Immature natural killer cell (primary cell): ENCODE data around the gene ZNF598. TPM values are rescaled to one million over a fixed set of nuclear protein-coding genes. Genes with fewer than 3 reads are reported as not detected.

Source experiments
- DNase-seq, 3 donors: peaks; one replicate each; pipeline ENCODE4 v3.0.0; 2022; ENCODE audit warnings: mixed read lengths in 1 of 3
- H3K27ac Mint-ChIP-seq, 6 donors: one replicate each; pipeline ENCODE4 v1.8.0; 2020; ENCODE audit warnings: mixed read lengths in 6 of 6, mild to moderate bottlenecking in 5 of 6, inconsistent platforms in 4 of 6, moderate library complexity in 3 of 6
- H3K27me3 Mint-ChIP-seq, 3 donors: one replicate each; pipeline ENCODE4 v1.8.0; 2020 to 2021; ENCODE audit warnings: low read depth in 3 of 3, mild to moderate bottlenecking in 3 of 3, mixed read lengths in 3 of 3, moderate library complexity in 3 of 3, inconsistent platforms in 1 of 3
- H3K36me3 Mint-ChIP-seq, 3 donors: one replicate each; pipeline ENCODE4 v1.8.0; 2020; ENCODE audit warnings: mixed read lengths in 3 of 3, inconsistent platforms in 2 of 3, mild to moderate bottlenecking in 2 of 3
- H3K4me1 Mint-ChIP-seq, 2 donors: one replicate each; pipeline ENCODE4 v1.8.0; 2020; ENCODE audit warnings: inconsistent platforms in 2 of 2, mild to moderate bottlenecking in 2 of 2, mixed read lengths in 2 of 2, moderate library complexity in 1 of 2
- H3K4me3 Mint-ChIP-seq, 5 donors: one replicate each; pipeline ENCODE4 v1.8.0; 2020; ENCODE audit warnings: mild to moderate bottlenecking in 5 of 5, mixed read lengths in 5 of 5, inconsistent platforms in 3 of 5, moderate library complexity in 3 of 5
- H3K9me3 Mint-ChIP-seq, 6 donors: one replicate each; pipeline ENCODE4 v1.8.0; 2020; ENCODE audit warnings: mild to moderate bottlenecking in 6 of 6, mixed read lengths in 6 of 6, inconsistent platforms in 4 of 6, moderate library complexity in 3 of 6
- polyA plus RNA-seq, 3 donors: library from polyadenylated mRNA; unstranded; fragments of 300-500 nt; fragmentation: Illumina TruSeq; gene quantifications; one replicate each; pipeline ENCODE4 v1.2.3, GENCODE V29; 2021

ZNF598 gene
- polyA plus RNA-seq, 3 donors from 2014 or later, result 1.8 to 10.4 (median 2.9) TPM

DNA sequence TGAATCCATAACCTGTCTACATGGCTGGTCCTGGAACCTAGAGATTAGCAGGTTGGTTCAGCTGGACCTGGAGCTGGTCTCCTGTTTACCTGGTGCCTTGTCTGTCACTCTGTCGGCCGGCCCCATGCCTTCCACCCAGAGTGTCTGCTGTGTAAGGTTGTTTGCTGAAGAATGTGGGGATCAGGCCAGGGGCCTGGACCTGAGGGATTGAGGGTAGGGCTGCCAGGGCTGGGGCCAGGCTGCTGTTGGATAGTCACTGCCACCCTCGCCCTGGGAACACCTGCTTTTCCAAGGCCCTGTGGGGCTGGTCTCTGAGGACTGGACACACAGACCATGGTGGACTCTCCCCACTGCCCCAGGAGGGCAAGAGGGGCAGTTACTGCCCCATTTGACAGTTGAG lies 18.5 kb upstream of the ZNF598 start:
- no peak for DNase-seq
- Mint-ChIP-seq H3K27me3 (peaks cover 2 to 5% (median 2%) of the 10 kb centered on the region in 3 donors), H3K27ac (no peak overlapping the region), H3K36me3 (no peaks in the 10 kb centered on the region), H3K4me1 (peaks cover 13 to 15% of the 10 kb centered on the region in 2 donors), H3K9me3 (no peaks in the 10 kb centered on the region), H3K4me3 (peak overlapping the region in 4 of 5 donors; percentile 79 to 86 (median 81))

DNA sequence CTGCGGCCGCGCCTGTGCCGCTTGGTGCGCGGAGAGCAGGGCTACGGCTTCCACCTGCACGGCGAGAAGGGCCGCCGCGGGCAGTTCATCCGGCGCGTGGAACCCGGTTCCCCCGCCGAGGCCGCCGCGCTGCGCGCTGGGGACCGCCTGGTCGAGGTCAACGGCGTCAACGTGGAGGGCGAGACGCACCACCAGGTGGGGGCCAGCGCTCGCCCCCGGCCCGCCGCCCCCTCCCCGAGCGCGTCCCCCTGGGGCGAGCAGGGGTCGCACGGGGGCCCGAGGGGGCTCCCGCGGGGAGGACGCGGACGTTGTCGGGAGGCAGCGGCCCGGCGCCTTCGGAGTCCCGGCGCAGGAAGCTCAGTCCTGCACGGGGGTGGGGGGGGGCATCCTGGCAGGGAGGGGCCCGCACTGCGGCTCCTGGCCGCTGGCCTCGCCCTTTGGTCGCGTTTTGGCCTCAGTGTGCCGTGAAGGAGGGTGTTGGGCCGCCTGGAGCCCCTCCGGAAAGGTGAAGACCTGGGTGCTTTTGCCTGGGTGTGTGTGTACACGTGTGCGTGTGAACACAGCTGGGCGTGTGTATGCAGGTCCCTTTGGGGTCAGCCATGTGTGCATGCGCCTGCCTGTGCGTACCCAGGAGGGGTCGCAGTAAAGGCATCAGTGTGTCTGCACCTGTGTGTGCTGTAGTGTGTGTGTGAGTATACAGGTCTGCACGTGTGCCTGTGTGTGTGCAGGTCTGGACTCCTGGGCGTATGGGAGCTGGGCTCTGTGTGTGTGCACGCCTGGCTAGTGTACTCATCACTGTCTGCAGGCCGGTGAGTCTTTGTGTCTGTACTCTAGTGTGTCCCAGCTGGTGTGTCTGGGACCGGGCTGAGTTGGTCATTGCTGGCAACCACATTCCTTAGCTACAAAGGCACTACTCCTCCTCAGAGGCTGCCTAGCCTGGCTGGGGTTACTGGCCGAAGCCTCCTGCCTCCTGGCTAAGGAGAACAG lies 17.7 kb upstream of the ZNF598 start:
- Mint-ChIP-seq H3K27me3 (peaks cover 4 to 10% (median 6%) of the 10 kb centered on the region in 3 donors), H3K27ac (peak overlapping the region in 2 of 6 donors; percentile 24 to 49), H3K9me3 (no peaks in the 10 kb centered on the region), H3K36me3 (no peaks in the 10 kb centered on the region), H3K4me3 (peak overlapping the region; percentile 79 to 86 (median 82)), H3K4me1 (peaks cover 19 to 20% of the 10 kb centered on the region in 2 donors)
- DNase-seq, result peak; percentile 14 to 28 (median 18)

DNA sequence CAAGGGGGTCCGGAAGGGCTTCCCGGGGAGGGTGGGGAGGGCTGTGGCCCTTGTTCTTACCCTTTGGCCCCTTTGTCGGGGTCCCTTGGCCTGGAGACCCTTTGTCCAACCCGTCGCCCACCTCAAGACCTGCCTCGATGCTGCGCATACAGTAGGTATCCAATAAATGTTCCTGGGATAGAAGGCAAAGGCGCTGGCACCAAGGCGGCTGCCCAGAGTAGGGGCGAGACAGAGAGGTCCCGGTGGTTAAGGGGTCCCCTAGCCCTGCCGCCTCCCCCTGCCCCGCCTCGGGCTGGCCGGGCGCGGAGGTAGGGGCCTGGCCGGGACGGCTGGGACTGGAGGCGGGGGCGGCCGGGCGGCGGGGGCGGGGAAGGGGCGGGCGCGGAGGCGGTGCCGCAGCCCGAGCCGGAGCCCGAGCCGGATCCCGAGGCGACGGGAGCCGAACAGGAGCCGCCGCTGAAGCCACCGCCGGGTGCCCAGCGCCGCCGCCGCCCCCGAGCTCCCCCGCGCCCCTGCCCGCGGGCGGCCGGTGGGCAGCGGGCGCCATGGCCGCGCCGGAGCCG lies 16.9 kb upstream of the ZNF598 start, which contains the start of gene NHERF2:
Gene NHERF2 (plus strand): TSS at position 442 of the 563 bp plus-strand sequence. CDS start 104 bp downstream, at position 546.
- Mint-ChIP-seq H3K9me3 (no peaks in the 10 kb centered on the region), H3K36me3 (no peaks in the 10 kb centered on the region), H3K4me1 (peaks cover 19 to 20% of the 10 kb centered on the region in 2 donors), H3K4me3 (peak within 1 kb of the TSS; percentile 79 to 86 (median 82)), H3K27me3 (peaks cover 4 to 12% (median 6%) of the 10 kb centered on the region in 3 donors), H3K27ac (peak within 1 kb of the TSS in 3 of 6 donors; percentile 5 to 49 (median 24))
- DNase-seq, result peak in 2 of 3 donors; percentile 22 to 36

DNA sequence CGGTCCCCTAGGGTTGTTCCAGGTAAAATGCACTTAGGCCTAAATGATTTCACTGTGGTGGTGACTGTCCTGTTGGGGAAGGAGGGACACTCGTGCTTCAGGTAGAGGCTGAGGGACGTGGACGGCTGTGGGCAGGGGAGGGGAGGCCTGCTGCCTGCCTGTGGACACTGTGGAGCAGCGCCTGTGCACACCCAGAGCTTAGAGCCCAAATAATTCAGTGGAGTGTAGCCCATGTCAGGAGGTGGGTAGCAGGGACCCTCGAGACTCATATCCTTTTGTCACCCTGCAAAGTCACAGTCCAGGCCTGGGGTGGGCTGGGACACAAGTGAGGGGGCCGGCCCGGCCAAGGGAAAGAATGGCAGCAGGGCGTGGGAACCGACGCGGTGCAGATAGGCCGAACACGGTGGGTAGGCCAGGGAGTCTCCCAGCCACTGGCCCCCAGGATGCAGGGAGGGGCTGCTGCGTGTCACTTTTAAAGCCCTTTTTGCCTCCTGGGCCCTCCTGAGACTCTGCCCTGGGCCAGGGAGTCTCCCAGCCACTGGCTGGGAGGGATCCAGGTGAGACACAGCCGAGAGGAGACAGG lies 16.3 kb upstream of the ZNF598 start:
- Mint-ChIP-seq H3K4me1 (peaks cover 19 to 20% of the 10 kb centered on the region in 2 donors), H3K27ac (peak overlapping the region in 1 of 6 donors; percentile 5), H3K27me3 (peaks cover 3 to 14% (median 6%) of the 10 kb centered on the region in 3 donors), H3K36me3 (no peaks in the 10 kb centered on the region), H3K4me3 (peak overlapping the region; percentile 18 to 65 (median 53)), H3K9me3 (no peaks in the 10 kb centered on the region)
- DNase-seq, result no peak

DNA sequence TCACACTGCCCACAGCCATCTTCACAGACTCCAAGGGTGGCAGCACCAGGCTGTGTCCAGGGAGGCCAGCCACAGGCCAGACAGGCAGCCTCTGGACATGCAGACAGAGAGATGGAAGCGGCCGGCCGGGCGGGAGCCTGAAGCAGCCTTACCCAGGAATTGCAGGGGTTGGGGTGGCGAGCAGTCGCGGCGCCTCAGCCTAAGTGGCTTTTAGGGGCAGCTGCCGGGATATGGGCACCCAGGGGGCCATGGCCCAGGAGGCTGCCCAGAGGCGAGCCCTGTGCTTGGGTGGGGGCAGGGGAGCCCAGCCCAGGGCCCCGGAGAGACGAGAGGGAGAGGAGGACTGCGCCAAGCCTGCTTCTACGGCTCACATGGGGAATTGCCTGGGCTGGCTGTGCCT lies 15.6 kb upstream of the ZNF598 start:
- Mint-ChIP-seq H3K27ac (no peak overlapping the region), H3K4me3 (peak overlapping the region in 2 of 5 donors; percentile 21 to 65), H3K9me3 (no peaks in the 10 kb centered on the region), H3K27me3 (peaks cover 3 to 14% (median 8%) of the 10 kb centered on the region in 3 donors), H3K4me1 (peaks cover 19 to 20% of the 10 kb centered on the region in 2 donors), H3K36me3 (no peaks in the 10 kb centered on the region)
- no peak for DNase-seq

DNA sequence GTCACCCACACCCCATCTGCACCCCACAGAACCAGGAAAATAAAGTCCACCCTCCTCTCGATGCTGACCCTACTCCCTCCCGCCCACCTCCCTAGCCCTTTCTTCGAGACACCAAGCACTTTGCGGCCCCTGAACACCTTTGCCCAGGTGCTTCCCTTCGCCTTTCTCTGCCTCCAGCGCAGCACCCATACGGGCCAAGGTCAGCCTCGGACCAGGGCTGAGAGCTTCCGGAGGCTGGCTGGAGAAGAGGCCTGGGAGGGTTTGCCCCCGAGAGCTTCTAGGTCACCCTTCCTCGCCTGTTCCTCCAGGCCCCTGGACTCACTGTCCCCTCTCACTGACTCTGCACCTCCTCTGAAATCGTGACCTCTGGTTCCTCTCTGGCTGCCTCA lies 14.4 kb upstream of the ZNF598 start:
- no peak for DNase-seq
- peaks cover 19 to 20% of the 10 kb centered on the region in 2 donors for H3K4me1 Mint-ChIP-seq
- H3K27me3 Mint-ChIP-seq, result peaks cover 4 to 14% (median 8%) of the 10 kb centered on the region in 3 donors
- no peaks in the 10 kb centered on the region for H3K36me3 Mint-ChIP-seq
- H3K4me3 Mint-ChIP-seq, result peak overlapping the region in 3 of 5 donors; percentile 50 to 76 (median 69)
- peak overlapping the region; percentile 1 to 87 (median 64) for H3K27ac Mint-ChIP-seq
- no peaks in the 10 kb centered on the region for H3K9me3 Mint-ChIP-seq

DNA sequence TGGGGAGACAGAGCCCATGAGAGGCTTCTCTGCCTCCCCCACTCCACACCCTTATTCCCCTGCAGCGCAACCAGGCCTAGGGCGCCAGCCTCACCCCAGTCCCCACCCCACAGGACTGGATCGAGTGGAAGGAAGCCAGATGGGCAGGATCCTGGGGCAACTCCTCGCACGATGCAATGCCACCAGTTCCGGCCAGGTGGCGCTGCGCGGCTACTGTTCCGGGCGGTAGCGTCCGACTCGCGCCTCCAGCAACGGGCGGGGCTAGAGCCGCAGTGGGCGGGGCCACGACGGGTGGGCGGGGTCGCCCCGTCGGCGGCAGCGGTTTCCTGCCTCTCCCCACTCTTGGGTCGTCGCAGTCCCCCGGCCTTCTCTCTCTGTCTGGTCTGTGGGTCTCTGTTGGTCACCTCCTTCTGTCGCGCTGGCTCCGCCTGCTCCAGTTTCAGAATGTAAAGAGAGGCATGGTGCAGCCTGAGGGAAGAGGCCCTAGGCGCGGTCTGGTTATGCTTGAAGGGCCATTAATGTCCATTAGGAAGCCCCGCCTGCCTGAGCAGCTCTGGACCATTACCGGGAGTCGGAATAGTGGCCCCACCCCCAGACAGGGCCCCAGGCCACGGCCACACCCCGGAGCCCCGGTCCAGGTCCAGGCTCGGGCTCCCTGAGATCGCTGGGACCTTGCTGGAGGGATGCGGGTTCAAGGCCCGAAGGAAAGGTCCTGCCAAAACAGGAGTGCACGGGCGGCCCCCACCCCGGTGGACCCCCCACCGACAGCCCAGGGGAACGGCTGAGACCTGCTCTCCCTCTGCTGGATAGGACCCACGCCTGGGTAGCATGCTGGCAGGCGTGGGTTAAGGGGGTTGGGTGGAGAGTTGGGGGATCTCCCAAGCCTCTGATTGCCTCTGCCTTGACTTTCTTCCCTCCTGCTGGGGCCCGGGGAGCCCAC lies 13.7 kb upstream of the ZNF598 start:
- Mint-ChIP-seq H3K9me3 (no peaks in the 10 kb centered on the region), H3K36me3 (no peaks in the 10 kb centered on the region), H3K27me3 (peaks cover 8 to 16% (median 9%) of the 10 kb centered on the region in 3 donors), H3K4me3 (peak overlapping the region; percentile 72 to 84 (median 80)), H3K4me1 (peaks cover 19 to 20% of the 10 kb centered on the region in 2 donors), H3K27ac (peak overlapping the region; percentile 51 to 93 (median 86))
- DNase-seq, result peak; percentile 93 to 95 (median 93)

DNA sequence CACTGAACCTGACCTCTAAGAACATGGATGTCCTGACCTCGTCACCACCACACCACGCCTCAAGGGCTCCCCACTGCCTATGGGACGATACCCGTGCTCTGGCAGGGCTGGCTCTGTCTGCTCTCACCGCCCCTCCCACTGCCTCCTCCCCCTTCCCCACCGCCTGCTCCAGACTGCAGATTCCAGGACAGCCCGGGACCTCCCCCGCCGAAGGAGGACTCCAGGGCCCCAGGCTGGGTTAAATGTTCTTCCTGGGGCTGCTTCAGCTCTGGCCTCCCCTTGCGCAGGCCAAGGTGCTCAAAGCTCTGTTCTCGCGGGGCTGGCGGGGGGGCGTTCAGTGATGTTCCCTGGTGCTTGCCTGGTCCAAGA lies 13.1 kb upstream of the ZNF598 start:
- Mint-ChIP-seq H3K27ac (peak overlapping the region in 1 of 6 donors; percentile 51), H3K27me3 (peaks cover 10 to 16% (median 11%) of the 10 kb centered on the region in 3 donors), H3K4me1 (peaks cover 19% of the 10 kb centered on the region in 2 donors), H3K9me3 (no peaks in the 10 kb centered on the region), H3K36me3 (no peaks in the 10 kb centered on the region), H3K4me3 (peak overlapping the region; percentile 72 to 84 (median 80))
- DNase-seq, result no peak

DNA sequence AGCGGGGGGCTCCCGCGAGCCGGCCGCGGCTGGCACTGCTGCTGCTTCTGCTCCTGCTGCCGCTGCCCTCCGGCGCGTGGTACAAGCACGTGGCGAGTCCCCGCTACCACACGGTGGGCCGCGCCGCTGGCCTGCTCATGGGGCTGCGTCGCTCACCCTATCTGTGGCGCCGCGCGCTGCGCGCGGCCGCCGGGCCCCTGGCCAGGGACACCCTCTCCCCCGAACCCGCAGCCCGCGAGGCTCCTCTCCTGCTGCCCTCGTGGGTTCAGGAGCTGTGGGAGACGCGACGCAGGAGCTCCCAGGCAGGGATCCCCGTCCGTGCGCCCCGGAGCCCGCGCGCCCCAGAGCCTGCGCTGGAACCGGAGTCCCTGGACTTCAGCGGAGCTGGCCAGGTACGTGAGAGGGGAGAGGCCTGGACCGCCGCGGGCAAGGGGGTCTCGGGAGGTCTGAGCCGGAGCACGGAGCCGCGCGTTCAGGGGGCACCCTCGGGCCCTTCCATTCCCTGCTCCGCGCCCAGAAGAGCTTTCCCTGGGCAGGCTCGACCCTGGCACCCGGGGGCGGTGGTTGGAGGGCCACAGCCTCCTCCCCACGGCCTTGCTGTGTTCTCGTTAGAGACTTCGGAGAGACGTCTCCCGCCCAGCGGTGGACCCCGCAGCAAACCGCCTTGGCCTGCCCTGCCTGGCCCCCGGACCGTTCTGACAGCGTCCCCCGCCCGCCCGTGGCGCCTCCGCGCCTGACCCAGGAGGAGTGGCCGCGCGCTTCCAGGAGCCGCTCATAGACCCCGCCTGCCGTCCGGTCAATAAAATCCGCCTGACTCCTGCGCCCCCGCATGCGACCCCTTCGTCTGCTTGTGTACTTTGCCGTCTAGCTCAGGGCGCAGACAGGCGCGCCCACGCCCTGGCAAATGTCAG lies 10.6 kb upstream of the ZNF598 start:
- Mint-ChIP-seq H3K9me3 (no peaks in the 10 kb centered on the region), H3K36me3 (no peaks in the 10 kb centered on the region), H3K27ac (no peak overlapping the region), H3K4me3 (no peak overlapping the region), H3K27me3 (peaks cover 10 to 13% (median 11%) of the 10 kb centered on the region in 3 donors), H3K4me1 (peaks cover 15% of the 10 kb centered on the region in 2 donors)
- no peak for DNase-seq

DNA sequence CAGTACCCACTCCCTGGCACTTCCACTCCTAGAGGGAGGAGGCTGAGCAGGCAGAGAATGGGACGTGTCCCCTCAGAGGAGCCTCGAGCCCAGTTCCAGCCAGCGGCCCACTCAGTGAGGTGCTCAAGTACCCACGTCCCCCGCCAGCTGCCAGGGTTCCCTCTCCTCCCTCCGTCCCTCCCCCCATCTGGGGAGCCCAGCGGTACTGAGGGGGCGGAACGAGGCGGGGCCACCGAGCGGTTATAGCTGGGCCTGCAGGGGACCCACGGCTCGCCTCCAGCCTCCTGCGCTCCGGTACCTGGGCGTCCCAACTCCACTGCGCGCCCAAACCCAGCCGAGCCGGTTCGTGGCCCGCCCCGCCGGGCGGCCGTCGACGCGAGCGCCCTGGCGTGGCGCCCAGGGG lies 9.9 kb upstream of the ZNF598 start, which contains the start of gene NPW:
Gene NPW (plus strand): TSS at position 268 of the 403 bp plus-strand sequence.
- Mint-ChIP-seq H3K27ac (no peak within 1 kb of the TSS), H3K9me3 (no peaks in the 10 kb centered on the region), H3K4me1 (peaks cover 13 to 15% of the 10 kb centered on the region in 2 donors), H3K4me3 (no peak within 1 kb of the TSS), H3K36me3 (no peaks in the 10 kb centered on the region), H3K27me3 (peaks cover 10 to 13% (median 11%) of the 10 kb centered on the region in 3 donors)
- DNase-seq, result no peak

DNA sequence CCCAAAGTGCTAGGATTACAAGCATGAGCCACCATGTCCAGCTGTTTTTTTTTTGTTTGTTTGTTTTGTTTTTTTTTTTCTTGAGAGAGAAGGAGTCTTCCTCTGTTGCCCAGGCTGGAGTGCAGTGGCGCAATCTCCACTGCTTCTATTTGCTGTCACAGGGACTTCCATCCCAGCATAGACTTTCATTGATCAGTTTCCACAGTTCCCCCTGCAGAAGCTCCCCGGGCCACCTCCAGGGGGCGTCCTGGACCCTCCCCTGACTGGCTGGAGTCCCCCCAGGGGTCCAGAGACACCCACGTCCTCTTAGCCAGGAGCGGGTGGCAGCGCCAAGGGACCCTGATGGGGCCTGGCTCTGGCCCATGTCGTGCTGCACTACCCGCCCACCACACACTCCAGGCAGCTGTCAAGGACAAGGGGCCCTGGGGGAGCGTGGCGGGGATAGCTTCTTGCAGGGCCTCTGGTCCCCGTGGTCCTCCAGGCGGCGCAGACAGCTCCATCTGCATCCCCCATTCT lies 6.8 kb upstream of the ZNF598 start:
- H3K27me3 Mint-ChIP-seq, result peaks cover 5 to 7% (median 6%) of the 10 kb centered on the region in 3 donors
- H3K9me3 Mint-ChIP-seq, result no peaks in the 10 kb centered on the region
- H3K4me1 Mint-ChIP-seq, result no peaks in the 10 kb centered on the region
- no peak for DNase-seq
- no peak overlapping the region for H3K27ac Mint-ChIP-seq
- no peak overlapping the region for H3K4me3 Mint-ChIP-seq
- H3K36me3 Mint-ChIP-seq, result no peaks in the 10 kb centered on the region

DNA sequence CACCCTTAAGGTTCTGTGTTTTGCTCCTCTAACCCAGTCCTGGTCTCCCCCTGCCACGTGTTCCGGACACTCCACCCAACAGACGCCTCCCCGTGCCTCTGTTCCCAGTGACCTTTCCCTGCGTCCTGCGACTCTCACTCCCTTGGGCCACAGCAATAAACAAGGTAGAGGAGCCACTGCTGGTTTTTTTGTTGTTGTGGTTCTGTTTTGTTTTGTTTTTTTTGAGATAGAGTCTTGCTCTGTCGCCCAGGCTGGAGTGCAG lies 6.3 kb upstream of the ZNF598 start:
- Mint-ChIP-seq H3K4me3 (no peak overlapping the region), H3K27me3 (peaks cover 3 to 7% (median 6%) of the 10 kb centered on the region in 3 donors), H3K9me3 (no peaks in the 10 kb centered on the region), H3K4me1 (no peaks in the 10 kb centered on the region), H3K36me3 (no peaks in the 10 kb centered on the region), H3K27ac (no peak overlapping the region)
- DNase-seq, result no peak
